C4-2B (cell line): Measurements from ENCODE around the gene TOB1.

Experiments used
- ZFX ChIP-seq: fragments of 450-650 bp; IDR thresholded peaks from 2 replicates; pipeline ENCODE4 v1.6.1; 2017
- TF ChIP-seq, protein P1 (sequence below): fragments of 450-650 bp; conservative IDR thresholded peaks from 2 replicates; pipeline ENCODE4 v1.5.1; 2017; ENCODE audit warnings: mild to moderate bottlenecking

DNA sequence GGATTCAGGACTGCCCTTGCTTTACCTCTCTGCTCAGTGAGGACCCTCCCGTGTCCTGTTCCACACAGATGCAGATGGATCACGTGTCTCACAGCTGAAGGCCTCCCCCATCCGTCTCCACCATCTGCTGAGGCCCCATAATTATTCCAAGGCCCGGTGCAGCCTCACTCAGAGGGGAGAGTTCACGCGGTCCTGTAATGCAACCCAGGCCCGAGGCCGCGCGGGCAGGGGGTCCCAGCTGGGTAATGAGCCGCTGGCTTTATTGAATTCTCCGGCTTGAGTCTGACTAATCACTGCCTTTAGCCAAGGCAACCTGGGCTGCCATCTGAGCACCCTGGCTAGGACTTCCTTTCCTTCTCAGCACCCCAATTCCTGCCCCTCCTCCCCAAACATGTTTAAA is 35.2 kb downstream of the TOB1 start:
- TF ChIP-seq, protein P1, sequence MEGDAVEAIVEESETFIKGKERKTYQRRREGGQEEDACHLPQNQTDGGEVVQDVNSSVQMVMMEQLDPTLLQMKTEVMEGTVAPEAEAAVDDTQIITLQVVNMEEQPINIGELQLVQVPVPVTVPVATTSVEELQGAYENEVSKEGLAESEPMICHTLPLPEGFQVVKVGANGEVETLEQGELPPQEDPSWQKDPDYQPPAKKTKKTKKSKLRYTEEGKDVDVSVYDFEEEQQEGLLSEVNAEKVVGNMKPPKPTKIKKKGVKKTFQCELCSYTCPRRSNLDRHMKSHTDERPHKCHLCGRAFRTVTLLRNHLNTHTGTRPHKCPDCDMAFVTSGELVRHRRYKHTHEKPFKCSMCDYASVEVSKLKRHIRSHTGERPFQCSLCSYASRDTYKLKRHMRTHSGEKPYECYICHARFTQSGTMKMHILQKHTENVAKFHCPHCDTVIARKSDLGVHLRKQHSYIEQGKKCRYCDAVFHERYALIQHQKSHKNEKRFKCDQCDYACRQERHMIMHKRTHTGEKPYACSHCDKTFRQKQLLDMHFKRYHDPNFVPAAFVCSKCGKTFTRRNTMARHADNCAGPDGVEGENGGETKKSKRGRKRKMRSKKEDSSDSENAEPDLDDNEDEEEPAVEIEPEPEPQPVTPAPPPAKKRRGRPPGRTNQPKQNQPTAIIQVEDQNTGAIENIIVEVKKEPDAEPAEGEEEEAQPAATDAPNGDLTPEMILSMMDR, result no peak
- TF ChIP-seq ZFX, result no peak
